Astrocyte (in vitro differentiated cells and primary cell): ENCODE measurements around the gene RNF150. TPM values are rescaled to one million over a fixed set of nuclear protein-coding genes. Genes with fewer than 3 reads are reported as not detected.

Experiments used
- DNase-seq: peaks from one replicate; pipeline ENCODE4 v3.0.0-alpha.2; 2010; ENCODE audit warnings: low read depth
- FAIRE-seq: peaks from 2 replicates; lab custom pipeline; 2011; peaks lifted over from hg19 to GRCh38; lab: Jason Lieb, UNC
- H2AFZ ChIP-seq: 2 replicates; pipeline ENCODE4 v1.6.0; 2012; ENCODE audit warnings: low read depth, low read length, inconsistent platforms
- H3K27ac ChIP-seq: 2 replicates; pipeline ENCODE4 v1.5.1; 2011; ENCODE audit warnings: low read depth, low read length, inconsistent platforms
- H3K27me3 ChIP-seq: 2 replicates; pipeline ENCODE4 v1.6.0; 2011; ENCODE audit warnings: low read length, inconsistent platforms; ENCODE audit not compliant: insufficient read depth
- H3K36me3 ChIP-seq: 2 replicates; pipeline ENCODE4 v1.5.1; 2011; ENCODE audit warnings: low read length, inconsistent platforms; ENCODE audit not compliant: insufficient read depth
- H3K4me1 ChIP-seq: 2 replicates; pipeline ENCODE4 v1.5.1; 2011; ENCODE audit warnings: low read length, inconsistent platforms; ENCODE audit not compliant: insufficient read depth
- H3K4me2 ChIP-seq: 2 replicates; pipeline ENCODE4 v1.6.0; 2012; ENCODE audit warnings: low read length, inconsistent platforms
- H3K4me3 ChIP-seq: 2 replicates; pipeline ENCODE4 v1.5.1; 2011; ENCODE audit warnings: low read depth, mild to moderate bottlenecking, low read length, inconsistent platforms; ENCODE audit not compliant: insufficient read depth
- H3K79me2 ChIP-seq: 2 replicates; pipeline ENCODE4 v1.6.0; 2012; ENCODE audit warnings: mild to moderate bottlenecking, low read length, inconsistent platforms; ENCODE audit not compliant: insufficient read depth
- H3K9ac ChIP-seq: 2 replicates; pipeline ENCODE4 v1.6.0; 2012; ENCODE audit warnings: mild to moderate bottlenecking, low read length, inconsistent platforms
- H3K9me3 ChIP-seq: 2 replicates; pipeline ENCODE4 v1.5.1; 2012; ENCODE audit warnings: low read depth, mild to moderate bottlenecking, low read length, inconsistent platforms; ENCODE audit not compliant: insufficient read depth
- H4K20me1 ChIP-seq: 2 replicates; pipeline ENCODE4 v1.6.0; 2012; ENCODE audit warnings: low read length, inconsistent platforms; ENCODE audit not compliant: insufficient read depth
- H3K27ac Mint-ChIP-seq: one replicate; pipeline ENCODE4 v1.8.0; 2021; ENCODE audit warnings: mild to moderate bottlenecking, mixed read lengths; ENCODE audit not compliant: unreplicated experiment
- H3K27me3 Mint-ChIP-seq: one replicate; pipeline ENCODE4 v1.8.0; 2021; ENCODE audit warnings: low read depth, mixed read lengths; ENCODE audit not compliant: unreplicated experiment
- H3K36me3 Mint-ChIP-seq: one replicate; pipeline ENCODE4 v1.8.0; 2021; ENCODE audit warnings: low read depth, mixed read lengths; ENCODE audit not compliant: unreplicated experiment
- H3K4me1 Mint-ChIP-seq: one replicate; pipeline ENCODE4 v1.8.0; 2021; ENCODE audit warnings: low read depth, mixed read lengths; ENCODE audit not compliant: unreplicated experiment
- H3K4me3 Mint-ChIP-seq: one replicate; pipeline ENCODE4 v1.8.0; 2021; ENCODE audit warnings: mild to moderate bottlenecking, moderate library complexity, mixed read lengths; ENCODE audit not compliant: unreplicated experiment
- H3K9me3 Mint-ChIP-seq: one replicate; pipeline ENCODE4 v1.8.0; 2021; ENCODE audit warnings: mild to moderate bottlenecking, mixed read lengths; ENCODE audit not compliant: unreplicated experiment
- CTCF ChIP-seq: IDR thresholded peaks from 2 replicates; pipeline ENCODE4 v1.5.1; 2011; ENCODE audit warnings: low read depth, mild to moderate bottlenecking, inconsistent platforms, low read length, moderate library complexity; ENCODE audit not compliant: insufficient read depth
- EZH2 ChIP-seq: IDR thresholded peaks from 2 replicates; pipeline ENCODE4 v1.6.1; 2012; ENCODE audit warnings: mild to moderate bottlenecking, low read length, inconsistent platforms; ENCODE audit not compliant: insufficient read depth
- total RNA-seq: library from RNA; stranded (reverse); gene quantifications from 2 replicates; pipeline ENCODE4 v1.2.1, GENCODE V29; 2021

RNF150 gene
- total RNA-seq, 1 donor from 2014 or later: 5.2 TPM

GRCh38 chr4:141179474-141180373 lies 46.5 kb upstream of the RNF150 start:
- Histone ChIP-seq H3K9ac (no peak overlapping the region), H3K27ac (no peak overlapping the region), H2AFZ (no peak overlapping the region), H3K4me1 (no peaks in the 10 kb centered on the region), H4K20me1 (no peaks in the 10 kb centered on the region), H3K4me3 (no peak overlapping the region), H3K27me3 (no peaks in the 10 kb centered on the region), H3K9me3 (no peaks in the 10 kb centered on the region), H3K4me2 (no peak overlapping the region), H3K36me3 (no peaks in the 10 kb centered on the region), H3K79me2 (no peaks in the 10 kb centered on the region)
- H3K27me3 Mint-ChIP-seq: peaks cover 4% of the 10 kb centered on the region
- FAIRE-seq (no peak), DNase-seq (peak; percentile 64)
- no peak overlapping the region for H3K27ac Mint-ChIP-seq
- peaks cover 2% of the 10 kb centered on the region for H3K9me3 Mint-ChIP-seq
- H3K4me3 Mint-ChIP-seq: no peak overlapping the region
- H3K4me1 Mint-ChIP-seq: no peaks in the 10 kb centered on the region
- H3K36me3 Mint-ChIP-seq: no peaks in the 10 kb centered on the region
- TF ChIP-seq CTCF (no peak), EZH2 (no peak)

- Histone ChIP-seq H2AFZ (no peak overlapping the region), H3K9ac (no peak overlapping the region), H3K36me3 (no peaks in the 10 kb centered on the region), H3K4me2 (no peak overlapping the region), H3K9me3 (no peaks in the 10 kb centered on the region), H3K27me3 (no peaks in the 10 kb centered on the region), H4K20me1 (no peaks in the 10 kb centered on the region), H3K4me1 (no peaks in the 10 kb centered on the region), H3K27ac (no peak overlapping the region), H3K79me2 (no peaks in the 10 kb centered on the region), H3K4me3 (no peak overlapping the region)
- DNase-seq (no peak), FAIRE-seq (no peak)
- Mint-ChIP-seq H3K9me3 (peaks cover 1% of the 10 kb centered on the region), H3K27me3 (peaks cover 4% of the 10 kb centered on the region), H3K4me1 (no peaks in the 10 kb centered on the region), H3K27ac (no peak overlapping the region), H3K4me3 (no peak overlapping the region), H3K36me3 (no peaks in the 10 kb centered on the region)
- TF ChIP-seq CTCF: no peak
- no peak for TF ChIP-seq EZH2
These were observed 43.9 kb upstream of the RNF150 start for GRCh38 chr4:141177171-141177570.

GRCh38 chr4:141174457-141174856 lies 41.2 kb upstream of the RNF150 start:
- Mint-ChIP-seq H3K27me3 (no peaks in the 10 kb centered on the region), H3K27ac (no peak overlapping the region), H3K36me3 (no peaks in the 10 kb centered on the region), H3K4me3 (no peak overlapping the region), H3K4me1 (no peaks in the 10 kb centered on the region), H3K9me3 (peaks cover 1% of the 10 kb centered on the region)
- no peak overlapping the region for H3K9ac ChIP-seq
- H4K20me1 ChIP-seq: no peaks in the 10 kb centered on the region
- H3K9me3 ChIP-seq: no peaks in the 10 kb centered on the region
- H3K79me2 ChIP-seq: no peaks in the 10 kb centered on the region
- no peak for DNase-seq
- no peak overlapping the region for H2AFZ ChIP-seq
- H3K27ac ChIP-seq: no peak overlapping the region
- no peaks in the 10 kb centered on the region for H3K4me1 ChIP-seq
- no peak overlapping the region for H3K4me3 ChIP-seq
- H3K4me2 ChIP-seq: no peak overlapping the region
- no peaks in the 10 kb centered on the region for H3K36me3 ChIP-seq
- no peaks in the 10 kb centered on the region for H3K27me3 ChIP-seq
- FAIRE-seq: peak; percentile 29
- no peak for TF ChIP-seq EZH2
- TF ChIP-seq CTCF: no peak
